CD14-positive monocyte (primary cell): ENCODE results near the gene GNG2. TPM values are rescaled to one million over a fixed set of nuclear protein-coding genes. Genes with fewer than 3 reads are reported as not detected.

ENCODE experiments used
- DNase-seq, 3 donors: peaks; one replicate each; pipeline ENCODE4 v3.0.0-alpha.2; 2011 to 2022
- H2AFZ ChIP-seq: 2 replicates; pipeline ENCODE4 v1.6.0; 2012; ENCODE audit warnings: mild to moderate bottlenecking, low read depth, low read length, inconsistent platforms; ENCODE audit not compliant: insufficient read depth, poor library complexity, severe bottlenecking
- H3K27ac ChIP-seq, 2 donors: 1 replicate in 1 of 2; 2 replicates in 1 of 2; pipeline ENCODE4 v1.5.1; 2012 to 2013; ENCODE audit warnings: low read length in 2 of 2, control low read depth in 1 of 2, inconsistent platforms in 1 of 2, low read depth in 1 of 2, mild to moderate bottlenecking in 1 of 2
- H3K27me3 ChIP-seq, 2 donors: one replicate each; pipeline versions ENCODE4 v1.6.0 to v1.6.1; 2011 to 2013; ENCODE audit warnings: low read length in 2 of 2; ENCODE audit not compliant: control insufficient read depth in 2 of 2, insufficient read depth in 2 of 2
- H3K36me3 ChIP-seq, 2 donors: replicated peaks in 1 of 2; 1 replicate in 1 of 2; 2 replicates in 1 of 2; pipeline versions ENCODE4 v1.5.1 to v1.6.1; 2012 to 2013; ENCODE audit warnings: low read length in 2 of 2, control low read depth in 1 of 2, inconsistent platforms in 1 of 2, mild to moderate bottlenecking in 1 of 2; ENCODE audit not compliant: insufficient read depth in 2 of 2, control insufficient read depth in 1 of 2
- H3K4me1 ChIP-seq, 2 donors: 1 replicate in 1 of 2; 2 replicates in 1 of 2; pipeline versions ENCODE4 v1.5.1 to v1.6.1; 2012 to 2013; ENCODE audit warnings: low read length in 2 of 2, control low read depth in 1 of 2, inconsistent platforms in 1 of 2, mild to moderate bottlenecking in 1 of 2, moderate library complexity in 1 of 2; ENCODE audit not compliant: insufficient read depth in 2 of 2, control insufficient read depth in 1 of 2
- H3K4me2 ChIP-seq: replicated peaks from 2 replicates; pipeline ENCODE3; 2012; ENCODE audit warnings: low read length, moderate library complexity, mild to moderate bottlenecking; ENCODE audit not compliant: poor library complexity, severe bottlenecking; ENCODE audit errors: extremely low read depth
- H3K4me3 ChIP-seq, 3 experiments: fragments of 200-600 bp in 1 of 3; sonication (generic) in 1 of 3; replicated peaks in 1 of 3; 1 replicate in 2 of 3; 2 replicates in 1 of 3; pipeline ENCODE4 v1.5.1; 2011 to 2013; ENCODE audit warnings: low read length in 3 of 3, mild to moderate bottlenecking in 3 of 3, control low read depth in 2 of 3, low read depth in 2 of 3, inconsistent platforms in 1 of 3, moderate library complexity in 1 of 3
- H3K79me2 ChIP-seq: 2 replicates; pipeline ENCODE4 v1.6.0; 2012; ENCODE audit warnings: mild to moderate bottlenecking, control low read depth, inconsistent platforms, low read length, moderate library complexity; ENCODE audit not compliant: insufficient read depth
- H3K9ac ChIP-seq: 2 replicates; pipeline ENCODE4 v1.6.0; 2017; ENCODE audit warnings: low read length, mild to moderate bottlenecking; ENCODE audit not compliant: insufficient read depth, poor library complexity, severe bottlenecking
- H3K9me3 ChIP-seq, 2 donors: replicated peaks in 1 of 2; 1 replicate in 1 of 2; 2 replicates in 1 of 2; pipeline versions ENCODE4 v1.5.1 to v1.6.1; 2012 to 2013; ENCODE audit warnings: low read length in 2 of 2, control low read depth in 1 of 2; ENCODE audit not compliant: control insufficient read depth in 1 of 2, insufficient read depth in 1 of 2
- H4K20me1 ChIP-seq: 2 replicates; pipeline ENCODE4 v1.6.0; 2012; ENCODE audit warnings: mild to moderate bottlenecking, low read length, control low read depth, moderate library complexity; ENCODE audit not compliant: insufficient read depth
- H3K27ac Mint-ChIP-seq, 7 donors: one replicate each; pipeline ENCODE4 v1.8.0; 2020; ENCODE audit warnings: mild to moderate bottlenecking in 7 of 7, mixed read lengths in 7 of 7, moderate library complexity in 6 of 7, inconsistent platforms in 2 of 7
- H3K27me3 Mint-ChIP-seq, 3 donors: one replicate each; pipeline ENCODE4 v1.8.0; 2021 to 2022; ENCODE audit warnings: low read depth in 3 of 3, mild to moderate bottlenecking in 3 of 3, mixed read lengths in 3 of 3, moderate library complexity in 3 of 3, inconsistent platforms in 1 of 3
- H3K36me3 Mint-ChIP-seq, 2 donors: one replicate each; pipeline ENCODE4 v1.8.0; 2020; ENCODE audit warnings: mixed read lengths in 2 of 2, inconsistent platforms in 1 of 2, mild to moderate bottlenecking in 1 of 2
- H3K4me1 Mint-ChIP-seq: one replicate; pipeline ENCODE4 v1.8.0; 2020; ENCODE audit warnings: mild to moderate bottlenecking, mixed read lengths
- H3K4me3 Mint-ChIP-seq, 2 donors: one replicate each; pipeline ENCODE4 v1.8.0; 2020; ENCODE audit warnings: mild to moderate bottlenecking in 2 of 2, mixed read lengths in 2 of 2, moderate library complexity in 1 of 2
- H3K9me3 Mint-ChIP-seq, 7 donors: one replicate each; pipeline ENCODE4 v1.8.0; 2020 to 2022; ENCODE audit warnings: mixed read lengths in 7 of 7, mild to moderate bottlenecking in 6 of 7, moderate library complexity in 6 of 7, inconsistent platforms in 2 of 7
- WGBS: methylation state at CpG from one replicate; pipeline ENCODE4 v1.1.5; 2013; ENCODE audit warnings: missing lambda C conversion rate; ENCODE audit not compliant: insufficient coverage; 5-methylcytosine and 5-hydroxymethylcytosine counted together
- intact Hi-C, 2 donors: fragments of 100-400 bp; cut with micrococcal nuclease; formaldehyde crosslinking; loops; one replicate each; pipeline versions ENCODE4 v1.15.0 to v1.15.1; 2023
- polyA plus RNA-seq, 3 donors: library from polyadenylated mRNA; depleted of rRNA in 1 of 3; unstranded in 2 of 3; stranded (reverse) in 1 of 3; fragments of 300-500 nt in 2 of 3; fragments of >200 nt in 1 of 3; fragmentation: Illumina TruSeq in 2 of 3; gene quantifications; 1 replicate in 2 of 3; 2 replicates in 1 of 3; pipeline ENCODE4 v1.2.3, GENCODE V29; 2012 to 2021
- TF ChIP-seq, protein P1 (sequence below): fragments of 200-600 bp; IDR thresholded peaks from one replicate; pipeline ENCODE4 v1.8.0; 2022; ENCODE audit warnings: antibody characterized with exemption, mild to moderate bottlenecking

The GNG2 gene
- polyA plus RNA-seq, 3 donors = 42.7 to 151 (median 146) TPM

GRCh38 chr14:51828017-51828797 is 32.2 kb upstream of the GNG2 start:
- Histone ChIP-seq H3K4me3 (no peak overlapping the region), H3K9ac (no peak overlapping the region), H3K9me3 (peaks cover 3 to 5% of the 10 kb centered on the region in 2 donors), H3K36me3 (no peaks in the 10 kb centered on the region), H3K27ac (no peak overlapping the region), H3K27me3 (peaks cover 0 to 5% of the 10 kb centered on the region in 2 donors), H3K4me1 (peaks cover 13% of the 10 kb centered on the region in 2 donors), H3K4me2 (peak overlapping the region; percentile 12), H2AFZ (no peak overlapping the region), H3K79me2 (no peaks in the 10 kb centered on the region), H4K20me1 (no peaks in the 10 kb centered on the region)
- intact Hi-C loops = loop anchor here in 1 of 2 donors (2.0 kb wide), 1 partner anchor 17 kb away; no protein-coding TSS in a partner anchor
- TF ChIP-seq, protein P1, sequence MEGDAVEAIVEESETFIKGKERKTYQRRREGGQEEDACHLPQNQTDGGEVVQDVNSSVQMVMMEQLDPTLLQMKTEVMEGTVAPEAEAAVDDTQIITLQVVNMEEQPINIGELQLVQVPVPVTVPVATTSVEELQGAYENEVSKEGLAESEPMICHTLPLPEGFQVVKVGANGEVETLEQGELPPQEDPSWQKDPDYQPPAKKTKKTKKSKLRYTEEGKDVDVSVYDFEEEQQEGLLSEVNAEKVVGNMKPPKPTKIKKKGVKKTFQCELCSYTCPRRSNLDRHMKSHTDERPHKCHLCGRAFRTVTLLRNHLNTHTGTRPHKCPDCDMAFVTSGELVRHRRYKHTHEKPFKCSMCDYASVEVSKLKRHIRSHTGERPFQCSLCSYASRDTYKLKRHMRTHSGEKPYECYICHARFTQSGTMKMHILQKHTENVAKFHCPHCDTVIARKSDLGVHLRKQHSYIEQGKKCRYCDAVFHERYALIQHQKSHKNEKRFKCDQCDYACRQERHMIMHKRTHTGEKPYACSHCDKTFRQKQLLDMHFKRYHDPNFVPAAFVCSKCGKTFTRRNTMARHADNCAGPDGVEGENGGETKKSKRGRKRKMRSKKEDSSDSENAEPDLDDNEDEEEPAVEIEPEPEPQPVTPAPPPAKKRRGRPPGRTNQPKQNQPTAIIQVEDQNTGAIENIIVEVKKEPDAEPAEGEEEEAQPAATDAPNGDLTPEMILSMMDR = no peak
- Mint-ChIP-seq H3K27me3 (peaks cover 0 to 4% (median under 1%) of the 10 kb centered on the region in 3 donors), H3K4me1 (no peaks in the 10 kb centered on the region), H3K27ac (peak overlapping the region in 4 of 7 donors; percentile 57 to 80 (median 65)), H3K4me3 (peak overlapping the region in 1 of 2 donors; percentile 35), H3K9me3 (peaks cover 0 to 11% (median 9%) of the 10 kb centered on the region in 7 donors), H3K36me3 (no peaks in the 10 kb centered on the region)
- peak; percentile 76 to 90 (median 87) for DNase-seq
- 0% methylated on average over 7 of the region's 8 CpGs for WGBS

DNA sequence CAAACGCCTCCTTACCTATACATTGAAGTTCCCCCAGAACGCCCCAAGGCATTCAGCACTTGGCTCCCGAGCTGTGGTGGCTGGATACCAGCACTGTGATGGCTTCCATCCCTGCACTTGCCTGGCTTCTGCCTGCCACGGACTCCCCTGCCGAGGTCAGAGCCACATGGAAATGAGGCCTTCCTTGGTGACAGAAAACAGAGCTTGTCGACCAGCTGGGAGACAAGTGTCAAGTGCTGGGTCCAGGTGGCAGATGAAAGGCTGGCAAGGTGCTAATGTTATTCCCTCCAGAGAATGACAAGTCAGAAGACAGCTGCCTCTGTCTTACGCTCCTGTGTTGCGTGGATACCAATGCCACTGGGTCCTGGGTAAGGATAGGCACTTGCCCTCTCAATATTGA is 26.2 kb upstream of the GNG2 start:
- no peak overlapping the region for H3K27ac Mint-ChIP-seq
- Histone ChIP-seq H3K27me3 (no peaks in the 10 kb centered on the region), H3K4me3 (no peak overlapping the region), H3K36me3 (no peaks in the 10 kb centered on the region), H3K9me3 (peaks cover 3 to 5% of the 10 kb centered on the region in 2 donors), H3K4me1 (no peaks in the 10 kb centered on the region), H3K4me2 (no peak overlapping the region), H3K27ac (no peak overlapping the region), H2AFZ (no peak overlapping the region), H4K20me1 (no peaks in the 10 kb centered on the region), H3K9ac (no peak overlapping the region), H3K79me2 (no peaks in the 10 kb centered on the region)
- no peak for DNase-seq
- no peaks in the 10 kb centered on the region for H3K36me3 Mint-ChIP-seq
- TF ChIP-seq, protein P1 = no peak
- H3K4me1 Mint-ChIP-seq = no peaks in the 10 kb centered on the region
- H3K4me3 Mint-ChIP-seq = no peak overlapping the region
- H3K27me3 Mint-ChIP-seq = peaks cover 0 to 4% (median 2%) of the 10 kb centered on the region in 3 donors
- peaks cover 0 to 11% (median 9%) of the 10 kb centered on the region in 7 donors for H3K9me3 Mint-ChIP-seq
- intact Hi-C loops = no loop called here
- WGBS = 86% methylated on average over 8 of the region's 8 CpGs
